Dermis blood vessel endothelial cell (primary cell): ENCODE results near the gene PLCL1. TPM values are rescaled to one million over a fixed set of nuclear protein-coding genes. Genes with fewer than 3 reads are reported as not detected.

Experiments
- DNase-seq: peaks from one replicate; pipeline ENCODE4 v3.0.0; 2010
- total RNA-seq: library from RNA; depleted of rRNA; stranded (reverse); fragments of >200 nt; gene quantifications from 2 replicates; pipeline ENCODE4 v1.2.3, GENCODE V29; 2014

PLCL1 gene
- total RNA-seq, 1 donor from 2014 or later = 0.68 TPM

DNA sequence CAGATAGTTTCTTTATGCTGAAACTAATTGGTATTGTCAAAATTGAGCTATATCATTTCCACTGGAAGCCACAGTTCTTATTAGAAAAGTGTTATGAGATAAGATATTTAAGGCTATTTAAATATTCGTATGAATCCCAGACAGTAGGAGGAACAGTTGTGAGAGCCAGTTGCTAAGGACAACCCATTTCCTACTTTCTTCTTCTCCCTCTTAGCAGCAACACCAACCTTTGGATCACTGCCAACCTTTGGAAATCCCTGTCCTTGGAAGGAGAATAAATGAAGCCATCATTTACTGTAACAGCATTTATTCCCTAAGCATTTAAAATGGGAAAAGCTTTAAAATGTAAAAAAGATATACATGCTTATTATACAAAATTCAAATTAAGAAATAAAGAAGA is 85.8 kb downstream of the PLCL1 start:
- peak; percentile 23 for DNase-seq

DNA sequence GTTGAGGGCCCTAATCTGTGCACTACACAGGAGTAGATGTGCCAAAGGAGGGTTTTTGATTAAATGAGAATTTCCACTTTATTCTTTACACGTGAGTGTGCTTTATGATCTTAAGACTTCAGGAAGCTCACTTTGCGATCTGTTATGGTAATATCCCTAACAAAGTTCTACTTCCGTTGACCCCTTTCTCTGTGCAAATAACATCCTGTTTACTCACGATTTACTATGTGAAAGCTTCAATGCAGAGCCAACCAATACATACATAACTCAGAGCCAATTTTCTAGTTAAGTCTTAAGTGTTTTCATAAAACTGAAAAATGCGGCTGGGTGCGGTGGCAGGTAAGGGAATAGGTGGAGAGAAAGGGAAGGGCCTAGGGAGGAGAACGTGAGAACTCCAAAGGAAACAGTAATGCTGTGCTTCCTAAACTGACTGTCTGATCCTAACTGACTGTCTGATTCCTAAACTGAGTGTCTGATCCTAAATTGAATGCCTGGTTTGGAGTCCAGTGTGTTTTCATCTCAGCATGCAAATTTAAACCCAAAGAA is 87.6 kb downstream of the PLCL1 start:
- DNase-seq = no peak

- DNase-seq = no peak
These were observed 89.2 kb downstream of the PLCL1 start for GRCh38 chr2:197893403-197894177.

GRCh38 chr2:197894751-197895274 is 90.4 kb downstream of the PLCL1 start:
- no peak for DNase-seq

- no peak for DNase-seq
These were observed 93.7 kb downstream of the PLCL1 start for GRCh38 chr2:197897960-197898678.

GRCh38 chr2:197904446-197904845 is 100.1 kb downstream of the PLCL1 start:
- DNase-seq = no peak

- DNase-seq = no peak
These were observed 103.8 kb downstream of the PLCL1 start for GRCh38 chr2:197908156-197908555.

- DNase-seq = no peak
These were observed 104.8 kb downstream of the PLCL1 start for GRCh38 chr2:197908990-197909776.

DNA sequence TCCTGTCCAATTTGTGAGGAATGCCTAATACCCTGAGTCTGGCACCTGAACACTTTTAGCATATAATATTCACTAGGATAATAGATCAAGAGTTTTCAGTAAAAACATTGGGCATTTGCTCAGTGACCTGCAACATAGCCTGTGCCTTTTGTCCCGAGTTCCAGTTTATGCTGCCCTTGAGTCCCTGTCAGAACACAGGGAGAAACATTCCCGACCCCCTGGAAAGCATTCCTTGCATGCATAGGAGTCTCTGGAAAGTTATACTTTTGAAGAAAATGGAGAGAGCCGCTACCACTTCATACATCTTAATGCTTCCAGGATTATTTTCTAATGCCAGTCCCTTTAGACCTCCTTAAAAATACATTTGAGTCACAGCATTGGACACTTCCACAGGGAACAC is 107.3 kb downstream of the PLCL1 start:
- DNase-seq = no peak

DNA sequence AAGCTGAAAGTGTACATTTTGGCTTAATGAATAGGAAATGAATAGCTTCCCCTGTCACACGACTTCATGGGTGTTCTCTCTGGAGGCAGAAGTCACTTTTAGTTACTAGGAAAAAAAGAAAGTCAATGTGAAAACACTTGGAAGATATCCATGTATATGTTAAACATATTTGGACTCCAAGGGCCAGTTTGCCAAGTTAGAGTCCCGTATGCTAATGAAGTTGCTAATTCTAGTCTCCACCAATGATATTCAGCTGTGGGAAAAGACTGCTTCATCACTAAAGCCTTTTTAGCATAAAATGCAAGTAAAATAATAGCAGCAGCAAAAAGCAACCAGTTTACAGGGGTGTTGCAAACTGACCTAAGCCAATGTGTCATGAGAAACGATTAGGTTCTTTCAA is 108.7 kb downstream of the PLCL1 start:
- DNase-seq = no peak

GRCh38 chr2:197914778-197915177 is 110.4 kb downstream of the PLCL1 start:
- DNase-seq = no peak

GRCh38 chr2:197915548-197916265 is 111.3 kb downstream of the PLCL1 start:
- DNase-seq = no peak

GRCh38 chr2:197919487-197919886 is 115.1 kb downstream of the PLCL1 start:
- DNase-seq = peak; percentile 7

- DNase-seq = no peak
These were observed 115.7 kb downstream of the PLCL1 start for GRCh38 chr2:197920088-197920487.

DNA sequence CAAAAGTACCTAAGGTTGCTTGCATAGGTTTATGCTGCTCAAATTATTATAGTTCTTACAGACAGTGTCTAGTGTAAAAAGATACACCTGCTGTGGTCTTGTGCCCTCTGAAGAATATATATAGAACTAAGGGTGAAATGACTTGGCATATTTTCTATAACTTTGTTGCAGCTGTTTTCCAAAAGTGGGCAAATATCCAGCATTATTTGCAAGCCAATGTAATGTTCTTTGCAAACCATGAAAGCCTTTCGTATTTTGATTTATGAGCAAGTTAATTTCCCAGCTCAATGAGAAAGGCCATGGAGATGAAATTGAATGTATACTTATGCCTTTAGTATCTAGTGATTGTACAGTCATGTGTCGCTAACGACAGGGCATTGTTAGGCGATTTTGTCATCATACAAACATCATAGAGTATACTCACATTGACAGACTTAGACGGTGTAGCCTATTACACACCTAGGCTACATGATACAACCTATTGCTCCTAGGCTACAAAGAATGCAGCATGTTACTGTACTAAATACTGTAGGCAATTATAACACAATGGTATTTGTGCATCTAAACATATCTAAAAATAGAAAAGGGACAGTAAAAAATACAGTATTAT is 116.3 kb downstream of the PLCL1 start:
- no peak for DNase-seq

DNA sequence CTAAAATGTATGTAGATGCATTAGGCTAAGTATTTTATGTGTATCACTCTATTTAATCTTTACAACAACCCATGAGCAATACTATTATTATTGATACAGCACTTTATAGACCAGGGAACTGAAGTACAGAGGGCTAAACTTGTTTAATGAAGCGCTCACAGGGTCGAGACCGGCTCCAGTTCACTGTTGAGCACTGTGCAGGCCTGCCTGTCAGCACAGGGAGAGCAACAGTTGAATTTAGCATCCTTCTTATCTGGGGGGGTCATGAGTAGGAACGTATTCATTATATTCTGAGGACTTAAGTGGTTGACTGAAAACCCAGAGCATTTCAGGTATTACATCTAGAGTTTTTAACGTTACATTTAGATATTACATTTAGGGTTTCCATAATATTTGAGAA is 120.1 kb downstream of the PLCL1 start:
- no peak for DNase-seq

- no peak for DNase-seq
These were observed 120.8 kb downstream of the PLCL1 start for GRCh38 chr2:197925204-197925603.

DNA sequence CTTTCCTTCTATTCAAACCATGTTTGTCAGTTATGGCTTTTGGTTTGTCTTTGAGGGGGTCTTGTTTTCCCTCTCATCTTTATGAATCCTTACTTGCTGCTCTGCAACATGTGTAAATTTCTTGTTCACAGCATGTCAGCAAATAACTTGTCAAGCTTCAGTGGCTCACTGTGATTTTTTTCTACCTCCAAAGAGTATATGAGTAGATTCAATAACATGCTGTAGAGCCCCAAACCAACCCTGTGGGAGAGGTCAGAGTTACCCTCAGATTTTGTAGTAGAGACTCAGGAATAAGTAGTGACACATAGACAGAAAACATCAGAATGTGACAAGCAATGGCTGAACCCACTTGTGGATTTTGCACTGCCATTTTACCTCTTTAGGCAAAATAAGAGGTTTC is 121.6 kb downstream of the PLCL1 start:
- DNase-seq = no peak

- DNase-seq = no peak
These were observed 122.3 kb downstream of the PLCL1 start for GRCh38 chr2:197926673-197927072.

DNA sequence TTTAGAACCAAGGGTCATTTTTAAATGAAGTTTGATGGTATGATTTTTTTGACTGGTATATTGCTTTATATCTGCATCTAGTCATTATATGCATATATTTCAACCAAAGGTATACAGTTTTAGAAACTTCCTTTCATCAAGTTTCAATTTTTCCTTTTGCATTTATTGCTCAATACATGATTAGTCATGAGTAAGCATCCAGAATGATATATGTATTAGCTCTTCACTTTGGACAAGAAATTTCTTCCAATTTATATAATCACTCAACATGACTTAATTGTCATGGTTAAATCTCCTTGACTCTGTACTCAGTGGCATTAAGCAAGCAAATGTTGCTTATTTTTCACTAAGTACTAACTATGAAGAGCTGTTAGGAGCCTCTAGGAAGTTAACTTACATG is 123.6 kb downstream of the PLCL1 start:
- DNase-seq = no peak

DNA sequence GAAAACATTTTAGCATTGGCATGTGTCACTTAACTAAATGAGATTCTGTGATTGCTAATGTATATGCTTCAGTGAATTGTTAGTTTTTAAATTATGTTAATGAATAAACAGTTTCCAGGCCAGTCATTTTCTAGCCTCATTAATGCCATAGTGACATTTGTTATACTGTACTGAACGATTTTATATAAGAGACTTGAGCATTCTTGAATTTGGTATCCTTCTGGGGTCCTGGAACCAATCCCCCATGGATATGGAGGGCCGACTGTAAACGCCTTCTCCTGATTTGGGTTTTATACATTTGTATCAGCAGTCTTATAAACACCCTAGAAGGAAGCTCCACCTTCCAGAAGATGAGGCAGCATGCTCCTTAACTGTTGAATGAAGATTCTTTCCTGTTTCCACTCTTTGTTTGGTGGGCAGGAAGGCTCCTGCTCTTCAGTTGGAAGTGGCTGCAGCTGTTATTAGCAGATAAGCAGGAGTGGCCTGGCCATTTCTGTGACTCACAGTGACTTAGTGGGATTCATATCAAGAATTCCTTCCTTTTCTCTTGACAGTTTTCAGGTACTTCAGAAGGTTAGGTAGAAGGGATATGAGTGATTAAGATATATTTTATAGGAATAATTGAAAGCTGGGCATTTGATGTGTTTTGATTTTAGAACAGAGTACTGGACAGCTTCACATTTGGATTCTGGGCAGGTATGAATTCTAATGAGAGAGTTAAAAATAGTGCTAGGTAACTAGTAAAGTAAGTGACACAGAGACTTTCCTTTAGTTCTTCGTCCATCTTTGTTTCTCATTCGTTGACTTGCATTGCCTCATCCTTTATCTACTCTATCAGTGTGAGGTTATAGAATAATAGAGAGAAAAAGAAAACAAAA is 124.9 kb downstream of the PLCL1 start:
- peak; percentile 61 for DNase-seq
